ENCODE results near the gene YARS1. TPM values are rescaled to one million over a fixed set of nuclear protein-coding genes. Genes with fewer than 3 reads are reported as not detected.

The YARS1 gene
- total and polyA plus RNA-seq, 2 of the 13 experiments (the other 11 are each of a cell fraction or from before 2014, with no cell fraction given), result 50.1 to 113 TPM

DNA sequence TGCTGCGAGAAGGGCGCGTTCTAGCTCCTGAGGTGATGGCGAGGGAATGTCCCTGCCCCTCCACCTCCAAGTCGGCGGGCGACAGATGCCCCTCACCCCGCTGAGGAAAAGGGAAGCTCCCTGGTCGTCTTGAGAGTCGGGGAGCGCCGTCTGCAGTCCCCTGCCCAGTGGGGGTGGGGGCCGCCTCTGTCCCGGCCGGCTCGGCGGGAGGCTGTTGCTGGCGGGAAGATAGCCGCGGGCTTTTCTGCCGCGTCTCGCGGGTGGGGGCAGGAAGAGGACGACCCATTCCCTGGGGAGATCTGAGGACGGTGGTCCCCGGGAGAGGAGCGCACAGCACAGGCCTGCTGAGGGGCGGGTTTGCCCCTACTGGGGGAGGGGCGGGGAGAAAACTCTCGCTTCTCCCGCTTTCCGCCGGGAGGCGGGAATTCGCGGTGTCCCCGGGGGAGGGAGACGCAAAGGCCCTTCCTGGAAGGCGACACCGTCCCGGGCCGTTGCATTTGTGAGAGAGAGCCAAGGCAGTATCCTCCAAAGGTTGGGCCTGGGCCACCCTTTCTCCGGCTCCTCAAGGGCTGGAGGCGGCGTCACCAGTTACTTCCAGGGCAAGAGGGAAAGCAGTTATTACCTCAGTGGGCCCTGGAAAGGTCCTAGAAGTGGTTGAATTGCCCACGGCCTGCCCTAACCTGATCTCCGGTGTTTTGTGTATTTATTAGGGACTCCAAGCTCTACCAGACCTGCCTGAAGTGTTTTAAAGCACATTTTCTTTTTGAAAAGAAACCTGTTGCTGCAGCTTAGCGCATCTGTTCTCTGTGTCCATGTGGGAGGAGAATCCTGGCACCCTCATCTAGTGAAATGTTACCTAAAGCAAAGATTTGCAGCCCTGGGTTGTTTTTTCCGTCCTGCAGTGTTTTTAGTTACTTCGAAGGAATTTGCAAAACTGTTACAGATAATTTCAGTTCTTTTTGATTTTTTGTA lies 943 bp upstream of the YARS1 start (continued):
- TF ChIP-seq ZNF746 (CRISPR knock-in tag; IDR thresholded peaks at IDR 0.05), result peak; percentile 66; the same call in 1 of the 2 replicates
- TF ChIP-seq, protein P1, sequence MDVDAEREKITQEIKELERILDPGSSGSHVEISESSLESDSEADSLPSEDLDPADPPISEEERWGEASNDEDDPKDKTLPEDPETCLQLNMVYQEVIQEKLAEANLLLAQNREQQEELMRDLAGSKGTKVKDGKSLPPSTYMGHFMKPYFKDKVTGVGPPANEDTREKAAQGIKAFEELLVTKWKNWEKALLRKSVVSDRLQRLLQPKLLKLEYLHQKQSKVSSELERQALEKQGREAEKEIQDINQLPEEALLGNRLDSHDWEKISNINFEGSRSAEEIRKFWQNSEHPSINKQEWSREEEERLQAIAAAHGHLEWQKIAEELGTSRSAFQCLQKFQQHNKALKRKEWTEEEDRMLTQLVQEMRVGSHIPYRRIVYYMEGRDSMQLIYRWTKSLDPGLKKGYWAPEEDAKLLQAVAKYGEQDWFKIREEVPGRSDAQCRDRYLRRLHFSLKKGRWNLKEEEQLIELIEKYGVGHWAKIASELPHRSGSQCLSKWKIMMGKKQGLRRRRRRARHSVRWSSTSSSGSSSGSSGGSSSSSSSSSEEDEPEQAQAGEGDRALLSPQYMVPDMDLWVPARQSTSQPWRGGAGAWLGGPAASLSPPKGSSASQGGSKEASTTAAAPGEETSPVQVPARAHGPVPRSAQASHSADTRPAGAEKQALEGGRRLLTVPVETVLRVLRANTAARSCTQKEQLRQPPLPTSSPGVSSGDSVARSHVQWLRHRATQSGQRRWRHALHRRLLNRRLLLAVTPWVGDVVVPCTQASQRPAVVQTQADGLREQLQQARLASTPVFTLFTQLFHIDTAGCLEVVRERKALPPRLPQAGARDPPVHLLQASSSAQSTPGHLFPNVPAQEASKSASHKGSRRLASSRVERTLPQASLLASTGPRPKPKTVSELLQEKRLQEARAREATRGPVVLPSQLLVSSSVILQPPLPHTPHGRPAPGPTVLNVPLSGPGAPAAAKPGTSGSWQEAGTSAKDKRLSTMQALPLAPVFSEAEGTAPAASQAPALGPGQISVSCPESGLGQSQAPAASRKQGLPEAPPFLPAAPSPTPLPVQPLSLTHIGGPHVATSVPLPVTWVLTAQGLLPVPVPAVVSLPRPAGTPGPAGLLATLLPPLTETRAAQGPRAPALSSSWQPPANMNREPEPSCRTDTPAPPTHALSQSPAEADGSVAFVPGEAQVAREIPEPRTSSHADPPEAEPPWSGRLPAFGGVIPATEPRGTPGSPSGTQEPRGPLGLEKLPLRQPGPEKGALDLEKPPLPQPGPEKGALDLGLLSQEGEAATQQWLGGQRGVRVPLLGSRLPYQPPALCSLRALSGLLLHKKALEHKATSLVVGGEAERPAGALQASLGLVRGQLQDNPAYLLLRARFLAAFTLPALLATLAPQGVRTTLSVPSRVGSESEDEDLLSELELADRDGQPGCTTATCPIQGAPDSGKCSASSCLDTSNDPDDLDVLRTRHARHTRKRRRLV (CRISPR knock-in tag; IDR thresholded peaks at IDR 0.05), result no peak
- no peak for TF ChIP-seq HNRNPL (IDR thresholded peaks at IDR 0.05; ENCODE audit: low read depth, low read length)
- TF ChIP-seq, protein P2, sequence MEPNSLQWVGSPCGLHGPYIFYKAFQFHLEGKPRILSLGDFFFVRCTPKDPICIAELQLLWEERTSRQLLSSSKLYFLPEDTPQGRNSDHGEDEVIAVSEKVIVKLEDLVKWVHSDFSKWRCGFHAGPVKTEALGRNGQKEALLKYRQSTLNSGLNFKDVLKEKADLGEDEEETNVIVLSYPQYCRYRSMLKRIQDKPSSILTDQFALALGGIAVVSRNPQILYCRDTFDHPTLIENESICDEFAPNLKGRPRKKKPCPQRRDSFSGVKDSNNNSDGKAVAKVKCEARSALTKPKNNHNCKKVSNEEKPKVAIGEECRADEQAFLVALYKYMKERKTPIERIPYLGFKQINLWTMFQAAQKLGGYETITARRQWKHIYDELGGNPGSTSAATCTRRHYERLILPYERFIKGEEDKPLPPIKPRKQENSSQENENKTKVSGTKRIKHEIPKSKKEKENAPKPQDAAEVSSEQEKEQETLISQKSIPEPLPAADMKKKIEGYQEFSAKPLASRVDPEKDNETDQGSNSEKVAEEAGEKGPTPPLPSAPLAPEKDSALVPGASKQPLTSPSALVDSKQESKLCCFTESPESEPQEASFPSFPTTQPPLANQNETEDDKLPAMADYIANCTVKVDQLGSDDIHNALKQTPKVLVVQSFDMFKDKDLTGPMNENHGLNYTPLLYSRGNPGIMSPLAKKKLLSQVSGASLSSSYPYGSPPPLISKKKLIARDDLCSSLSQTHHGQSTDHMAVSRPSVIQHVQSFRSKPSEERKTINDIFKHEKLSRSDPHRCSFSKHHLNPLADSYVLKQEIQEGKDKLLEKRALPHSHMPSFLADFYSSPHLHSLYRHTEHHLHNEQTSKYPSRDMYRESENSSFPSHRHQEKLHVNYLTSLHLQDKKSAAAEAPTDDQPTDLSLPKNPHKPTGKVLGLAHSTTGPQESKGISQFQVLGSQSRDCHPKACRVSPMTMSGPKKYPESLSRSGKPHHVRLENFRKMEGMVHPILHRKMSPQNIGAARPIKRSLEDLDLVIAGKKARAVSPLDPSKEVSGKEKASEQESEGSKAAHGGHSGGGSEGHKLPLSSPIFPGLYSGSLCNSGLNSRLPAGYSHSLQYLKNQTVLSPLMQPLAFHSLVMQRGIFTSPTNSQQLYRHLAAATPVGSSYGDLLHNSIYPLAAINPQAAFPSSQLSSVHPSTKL (CRISPR knock-in tag; IDR thresholded peaks at IDR 0.05), result no peak
- TF ChIP-seq, protein P3, sequence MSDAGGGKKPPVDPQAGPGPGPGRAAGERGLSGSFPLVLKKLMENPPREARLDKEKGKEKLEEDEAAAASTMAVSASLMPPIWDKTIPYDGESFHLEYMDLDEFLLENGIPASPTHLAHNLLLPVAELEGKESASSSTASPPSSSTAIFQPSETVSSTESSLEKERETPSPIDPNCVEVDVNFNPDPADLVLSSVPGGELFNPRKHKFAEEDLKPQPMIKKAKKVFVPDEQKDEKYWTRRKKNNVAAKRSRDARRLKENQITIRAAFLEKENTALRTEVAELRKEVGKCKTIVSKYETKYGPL (CRISPR knock-in tag; IDR thresholded peaks at IDR 0.05), result peak; percentile 24; the same call in 1 of the 2 replicates
- TF ChIP-seq RXRA (CRISPR knock-in tag; IDR thresholded peaks at IDR 0.05), result peak; percentile 20; the same call in 1 of the 2 replicates
- no peak for TF ChIP-seq SP140L (CRISPR knock-in tag; IDR thresholded peaks at IDR 0.05; ENCODE audit: borderline replicate concordance)
- 0 out of 2 replicates have a peak, but pooled peaks have one; percentile 25 for TF ChIP-seq ZNF552 (CRISPR knock-in tag; IDR thresholded peaks at IDR 0.05; ENCODE audit: borderline replicate concordance)
- TF ChIP-seq NFE2 (CRISPR knock-in tag; IDR thresholded peaks at IDR 0.05), result no peak
- TF ChIP-seq MYC (CRISPR knock-in tag; IDR thresholded peaks at IDR 0.05; ENCODE audit: borderline replicate concordance), result no peak
- TF ChIP-seq ZNF331 (CRISPR knock-in tag; IDR thresholded peaks at IDR 0.05), result no peak
- no peak for TF ChIP-seq ZNF614 (CRISPR knock-in tag; IDR thresholded peaks at IDR 0.05; ENCODE audit: borderline replicate concordance)
- TF ChIP-seq ZNF788 (CRISPR knock-in tag; IDR thresholded peaks at IDR 0.05; ENCODE audit: borderline replicate concordance), result no peak
- no peak for TF ChIP-seq GTF3A (CRISPR knock-in tag; conservative IDR thresholded peaks at IDR 0.05)
- TF ChIP-seq RARG (CRISPR knock-in tag; IDR thresholded peaks at IDR 0.05; ENCODE audit: low read depth), result 0 out of 2 replicates have a peak, but pooled peaks have one; percentile 1
- TF ChIP-seq NR2F2 (IDR thresholded peaks at IDR 0.05; ENCODE audit: borderline replicate concordance, low read depth), result no peak

Data from HepG2 (cell line).